Activated CD4-positive, alpha-beta T cell treated with anti-CD3 and anti-CD28 coated beads, Interleukin-2, Interleukin-4, amounts not matched to agents 100 ng/mL and 50 ng/mL, durations not matched to agents 16 hours and 8 hours (primary cell): ENCODE data around the gene EHD1.
A peak's percentile ranks its signal among the peaks of the same experiment; 100 is the strongest.
"Not testable (repeated sequence)": the region's sequence is repeated elsewhere in the genome, so short reads cannot be mapped to it uniquely, and the experiment has no call there.

Experiments used
- DNase-seq: peaks from one replicate; pipeline ENCODE4 v3.0.0-alpha.2; 2020; ENCODE audit warnings: low spot score

EHD1 gene

DNA sequence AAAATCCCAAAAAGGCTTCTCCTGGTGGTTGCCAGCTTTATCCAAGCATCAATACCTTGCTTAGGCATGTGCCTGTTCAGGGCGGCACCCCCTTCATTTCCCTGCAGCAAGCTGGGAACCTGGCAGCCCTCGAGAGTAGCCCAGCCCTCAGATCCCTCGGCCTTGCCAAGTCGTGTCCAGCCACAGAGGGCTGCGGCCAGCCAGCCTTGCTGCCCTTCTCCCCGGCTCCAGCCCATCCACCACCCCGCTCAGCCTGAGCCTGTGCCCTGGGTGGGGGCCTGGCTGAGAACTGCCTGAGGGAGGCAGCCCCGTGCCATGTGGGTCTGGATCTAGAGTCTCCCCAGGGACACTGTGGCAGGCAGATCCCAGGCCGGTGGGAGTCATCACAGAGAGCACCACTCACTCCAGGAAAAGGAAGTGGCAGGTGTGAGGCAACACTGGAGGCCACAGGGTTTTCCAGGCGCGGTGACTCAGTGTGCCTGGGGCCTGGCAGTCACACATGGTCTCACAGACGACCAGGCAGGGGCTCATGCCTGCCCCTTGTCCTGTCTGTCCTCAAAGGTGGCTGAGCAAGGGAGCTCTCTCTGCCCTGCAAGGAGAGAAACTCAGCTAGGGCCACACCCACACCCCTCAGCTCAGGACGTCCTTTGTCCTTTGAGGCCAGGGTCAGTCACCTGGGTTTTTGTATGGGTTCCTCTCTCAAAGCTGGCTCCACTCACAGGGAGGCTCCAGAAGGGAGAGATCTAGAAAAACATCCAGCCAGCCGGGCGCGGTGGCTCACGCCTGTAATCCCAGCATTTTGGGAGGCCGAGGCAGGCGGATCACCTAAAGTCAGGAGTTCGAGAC lies 21.8 kb downstream of the EHD1 start:
- peak; percentile 80 for DNase-seq

DNA sequence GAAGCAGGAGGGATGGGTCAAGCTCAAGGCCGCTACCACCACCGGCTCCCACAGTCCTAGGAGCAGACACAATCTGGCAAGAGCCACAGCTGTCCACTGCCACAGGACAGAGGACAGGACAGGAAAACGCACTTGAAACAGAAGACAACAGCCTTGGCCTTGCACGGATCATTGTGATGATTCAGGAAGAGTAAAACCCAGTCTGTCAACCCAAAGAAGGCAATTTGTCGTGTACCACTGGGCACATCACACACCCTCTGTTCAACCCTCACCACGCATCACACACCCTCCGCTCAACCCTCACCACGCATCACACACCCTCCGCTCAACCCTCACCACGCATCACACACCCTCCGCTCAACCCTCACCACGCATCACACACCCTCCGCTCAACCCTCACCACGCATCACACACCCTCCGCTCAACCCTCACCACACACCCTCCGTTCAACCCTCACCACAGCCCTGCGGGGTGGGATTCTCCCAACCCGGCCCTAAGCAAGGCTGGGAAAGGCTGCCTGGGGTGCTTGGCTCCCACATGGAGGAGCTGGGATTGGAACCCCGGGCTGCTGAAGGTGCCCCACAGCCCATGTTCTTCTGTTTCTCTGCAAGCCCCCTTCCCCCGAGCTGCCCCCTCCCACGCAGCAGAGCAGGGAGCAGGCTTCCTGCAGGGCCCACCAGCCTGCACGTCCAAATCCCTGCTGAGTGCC lies 22.7 kb downstream of the EHD1 start:
- DNase-seq, result no peak

DNA sequence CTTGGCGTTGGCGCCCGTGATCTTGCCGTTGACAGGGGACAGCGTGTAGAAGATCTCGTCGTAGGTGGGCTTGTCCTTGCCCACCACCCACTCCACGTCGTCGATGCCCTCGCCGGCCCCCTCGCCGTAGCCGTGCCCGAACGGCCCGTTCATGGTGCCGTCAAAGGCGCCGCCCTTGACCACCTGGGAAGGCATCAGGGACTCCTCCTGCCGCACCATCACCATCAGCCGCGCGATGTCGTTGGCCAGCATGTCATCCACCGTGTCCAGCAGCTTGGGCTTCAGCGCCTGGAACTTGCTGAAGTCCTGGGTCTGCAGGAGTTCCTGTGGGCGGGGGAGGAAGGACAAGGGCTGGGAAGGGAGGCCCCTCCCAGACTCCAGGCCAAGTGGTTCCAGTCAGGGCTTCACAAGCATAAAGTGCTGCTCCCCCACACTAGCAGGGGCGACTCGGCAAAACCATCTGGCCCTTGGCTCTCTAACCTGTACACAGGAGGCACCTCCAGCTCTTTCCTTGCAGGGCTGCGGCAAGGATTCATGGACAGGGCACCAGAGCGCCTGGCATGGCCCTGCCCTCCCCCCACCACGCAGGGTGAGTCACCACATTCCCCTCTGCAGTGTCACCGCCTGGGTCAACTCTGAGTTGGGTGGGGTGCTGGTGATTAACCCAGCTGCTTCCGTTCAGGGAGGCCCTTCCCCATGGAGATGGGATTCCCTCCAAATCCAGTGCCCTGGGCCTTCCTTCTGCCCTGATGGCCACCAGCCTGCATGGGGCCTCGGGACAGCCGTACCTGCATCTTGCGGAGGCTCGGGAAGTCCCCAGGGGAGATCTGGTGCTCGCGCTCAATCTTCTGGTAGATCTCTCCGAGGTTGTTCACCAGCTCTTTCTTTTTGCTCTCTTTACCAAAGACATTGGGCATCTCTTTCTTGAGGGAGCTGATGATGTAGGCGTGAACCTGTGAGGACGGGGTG lies 23.6 kb downstream of the EHD1 start:
- no peak for DNase-seq

DNA sequence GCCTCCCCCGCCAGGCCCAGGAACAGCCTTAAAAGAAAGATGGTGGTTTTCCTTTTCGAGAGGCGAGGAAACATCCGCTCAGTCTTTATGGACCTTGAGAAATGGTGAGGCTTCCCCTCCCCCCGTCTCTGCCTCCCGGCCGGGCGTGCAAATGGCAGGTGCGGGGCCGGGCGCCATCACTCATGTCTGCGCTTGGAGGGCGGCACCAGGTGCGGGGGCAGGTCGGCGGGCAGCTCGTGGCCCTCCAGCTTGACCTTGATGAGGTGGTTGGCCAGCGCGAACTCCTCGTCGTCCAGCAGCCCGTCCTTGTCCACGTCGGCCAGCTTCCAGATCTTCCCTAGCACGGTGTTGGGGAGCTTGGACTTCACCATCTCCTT lies 24.3 kb downstream of the EHD1 start:
- DNase-seq, result no peak

DNA sequence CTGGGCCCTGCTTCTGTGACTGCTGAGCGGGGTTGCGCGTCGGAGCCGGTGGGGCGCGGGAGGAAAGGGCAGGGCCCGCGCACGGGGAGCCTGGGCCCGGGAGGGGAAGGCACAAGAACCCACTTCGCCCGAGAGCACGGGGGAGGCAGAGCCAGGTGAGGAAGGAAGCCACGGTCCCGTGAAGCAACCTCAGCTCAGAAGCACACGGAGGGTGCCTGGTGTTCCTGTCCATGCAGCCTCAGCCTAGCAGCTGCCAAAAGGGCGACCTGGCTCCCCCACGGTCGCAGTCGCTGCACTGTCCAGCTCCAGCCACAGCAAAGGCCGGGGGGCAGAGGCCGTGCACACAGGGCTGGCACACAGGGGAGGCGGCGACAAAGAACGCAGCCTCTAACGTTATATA lies 24.7 kb downstream of the EHD1 start:
- no peak for DNase-seq

DNA sequence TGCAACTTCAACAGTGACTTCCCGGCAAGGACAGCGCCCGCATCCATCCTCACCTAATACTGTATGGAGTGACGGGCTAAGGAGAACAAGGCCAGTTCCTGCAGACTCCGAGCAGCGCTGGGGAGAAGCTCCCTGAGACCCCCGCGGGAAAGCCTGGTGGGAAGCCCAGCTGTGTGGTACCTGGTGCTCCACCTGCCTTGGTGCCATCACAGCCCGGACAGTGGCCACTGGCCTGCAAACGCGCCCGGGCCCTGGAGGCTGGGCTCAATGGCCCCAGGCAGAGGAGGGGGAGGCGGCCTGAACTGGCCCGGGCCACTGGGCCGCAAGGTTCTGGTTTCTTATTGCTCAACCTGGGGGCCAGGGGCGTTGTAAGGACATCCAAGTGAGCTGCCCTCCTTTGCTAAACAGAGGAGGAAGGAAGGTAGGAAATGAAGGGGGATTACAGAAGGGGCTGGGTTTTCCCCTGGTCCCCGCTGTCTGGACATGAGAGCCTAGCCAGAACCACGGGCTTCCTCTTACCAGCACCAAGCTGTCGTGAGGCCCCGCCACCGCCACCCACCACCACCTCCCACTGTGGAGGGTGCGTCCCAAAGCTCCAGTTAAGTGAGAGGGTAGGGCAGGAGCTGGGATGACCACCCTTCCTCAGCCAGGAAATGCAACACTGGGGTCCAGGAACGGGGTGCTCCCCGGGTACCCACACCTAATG lies 25.5 kb downstream of the EHD1 start:
- no peak for DNase-seq

DNA sequence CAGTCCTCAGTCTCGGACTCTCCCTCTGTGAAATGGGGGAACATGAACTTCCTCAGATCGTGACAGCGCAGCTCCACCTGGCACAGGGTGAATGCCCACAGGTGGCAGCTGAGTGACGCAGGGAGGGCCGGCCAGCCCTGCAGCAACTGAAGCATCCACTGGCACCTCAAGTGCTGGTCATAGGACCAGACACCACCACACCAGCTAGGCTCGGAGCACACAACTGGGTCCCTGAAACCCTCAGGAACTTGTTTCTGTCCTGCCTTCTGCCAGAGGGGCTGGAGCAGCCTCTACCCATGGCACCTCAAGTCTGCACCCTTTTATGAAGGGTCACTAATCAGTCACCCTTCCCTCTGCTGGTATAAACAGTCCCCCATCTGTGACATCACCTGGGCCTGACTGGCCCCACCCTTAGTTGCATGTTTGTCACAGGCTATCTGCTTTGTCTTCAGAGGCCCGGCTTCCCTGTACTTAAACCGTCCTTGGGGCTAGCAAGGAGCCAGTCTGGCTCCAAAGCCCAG lies 26.5 kb downstream of the EHD1 start:
- no peak for DNase-seq

DNA sequence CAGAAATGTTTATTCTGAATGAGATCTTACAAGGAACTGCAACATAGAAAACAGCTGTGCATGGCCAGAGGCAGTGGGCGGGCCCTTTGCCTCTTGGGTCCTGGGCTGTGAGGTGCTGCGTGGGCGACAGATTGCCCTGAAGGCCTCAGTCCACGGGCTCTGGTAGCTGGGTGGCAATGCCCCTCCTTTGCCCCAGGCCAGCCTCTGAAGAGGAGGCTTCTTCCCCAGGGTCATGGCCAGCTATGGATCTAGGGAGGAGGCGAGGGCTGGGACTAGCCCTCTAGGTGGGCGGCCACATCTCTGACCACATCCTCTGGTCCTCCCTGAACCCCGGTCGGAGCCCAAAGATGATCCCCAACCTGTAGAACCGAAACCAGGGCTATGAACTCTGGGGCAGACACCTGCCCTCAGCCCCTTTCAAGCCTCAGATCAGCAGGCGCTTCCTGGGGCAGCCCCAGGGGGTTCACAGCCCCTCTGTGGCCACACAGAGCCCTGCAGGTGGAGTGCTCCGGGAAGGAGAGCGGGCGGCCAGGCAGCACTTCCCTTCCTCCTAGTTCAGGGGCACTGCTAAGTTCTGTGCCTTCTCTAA lies 27.3 kb downstream of the EHD1 start:
- DNase-seq, result no peak

DNA sequence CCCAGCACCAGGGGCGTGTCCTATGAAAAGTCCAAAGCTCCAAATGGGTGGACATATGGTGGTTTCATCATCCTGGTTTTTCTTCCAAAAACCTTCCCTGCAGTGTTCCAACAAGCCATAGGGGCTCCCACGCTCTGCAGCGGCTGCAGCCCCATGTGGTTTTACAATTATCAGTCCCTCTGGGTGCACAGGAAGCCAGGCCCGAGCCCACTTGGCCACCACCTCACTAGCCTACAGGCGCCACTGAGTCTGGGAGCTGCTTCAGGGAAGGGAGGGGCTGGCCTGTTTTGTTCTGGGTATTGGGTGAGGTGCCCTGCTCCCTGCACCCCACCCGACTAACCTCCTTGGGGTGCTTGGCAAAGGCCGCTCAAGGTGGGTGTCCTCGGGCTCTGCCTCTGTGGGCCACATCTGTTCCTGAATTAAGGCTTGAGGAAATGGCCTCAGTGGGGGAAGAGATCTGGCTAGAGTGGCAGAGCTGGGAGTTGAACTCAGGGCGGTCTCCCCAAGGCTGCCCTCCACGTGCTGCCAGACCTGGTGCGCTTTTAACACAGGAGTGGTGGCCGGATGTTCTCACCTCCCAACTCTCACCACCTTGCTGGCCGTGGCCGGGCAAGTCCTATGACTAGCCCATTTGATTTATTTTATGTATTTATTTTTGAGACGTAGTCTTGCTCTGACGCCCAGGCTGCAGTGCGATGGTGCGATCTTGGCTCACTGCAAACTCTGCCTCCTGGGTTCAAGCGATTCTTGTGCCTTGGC lies 28.6 kb downstream of the EHD1 start:
- DNase-seq, result no peak

DNA sequence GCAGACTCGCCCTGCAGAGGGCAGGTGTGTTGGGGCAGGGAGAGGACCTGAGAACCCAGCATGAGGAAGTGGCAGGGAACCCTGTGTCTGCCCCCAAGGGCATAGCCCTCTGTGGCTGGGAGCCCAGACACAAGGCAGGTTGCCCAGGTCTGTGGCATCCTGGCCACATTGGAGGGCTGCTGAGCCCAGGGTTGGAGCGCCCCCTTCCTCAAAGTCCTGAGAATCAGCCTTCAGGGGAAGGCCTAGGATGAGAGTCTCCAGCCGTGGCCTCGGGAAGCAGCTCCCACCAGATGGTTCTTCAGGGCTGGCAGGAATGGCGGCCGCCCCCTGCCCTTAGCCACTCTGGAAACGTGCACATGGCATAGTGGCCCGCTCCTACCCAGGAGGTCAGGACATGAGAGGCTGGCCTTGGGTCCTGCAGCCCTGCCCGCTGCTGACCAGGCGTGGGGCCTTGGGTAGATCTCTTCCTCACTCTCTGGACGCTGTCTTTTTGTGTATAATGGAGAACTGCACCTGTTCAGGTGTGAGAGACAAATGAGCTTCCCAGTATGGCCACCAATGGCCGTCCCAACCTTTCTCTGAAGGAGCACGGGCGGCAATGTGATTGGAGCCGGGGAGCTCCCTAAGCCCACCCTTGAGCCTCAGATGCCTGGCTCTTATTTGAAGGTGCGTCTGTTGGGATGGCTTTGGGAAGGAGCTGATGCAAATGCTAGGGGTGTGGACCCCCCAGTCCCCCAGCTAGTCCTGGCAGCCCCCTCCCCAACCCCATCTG lies 29.4 kb downstream of the EHD1 start:
- DNase-seq, result no peak

DNA sequence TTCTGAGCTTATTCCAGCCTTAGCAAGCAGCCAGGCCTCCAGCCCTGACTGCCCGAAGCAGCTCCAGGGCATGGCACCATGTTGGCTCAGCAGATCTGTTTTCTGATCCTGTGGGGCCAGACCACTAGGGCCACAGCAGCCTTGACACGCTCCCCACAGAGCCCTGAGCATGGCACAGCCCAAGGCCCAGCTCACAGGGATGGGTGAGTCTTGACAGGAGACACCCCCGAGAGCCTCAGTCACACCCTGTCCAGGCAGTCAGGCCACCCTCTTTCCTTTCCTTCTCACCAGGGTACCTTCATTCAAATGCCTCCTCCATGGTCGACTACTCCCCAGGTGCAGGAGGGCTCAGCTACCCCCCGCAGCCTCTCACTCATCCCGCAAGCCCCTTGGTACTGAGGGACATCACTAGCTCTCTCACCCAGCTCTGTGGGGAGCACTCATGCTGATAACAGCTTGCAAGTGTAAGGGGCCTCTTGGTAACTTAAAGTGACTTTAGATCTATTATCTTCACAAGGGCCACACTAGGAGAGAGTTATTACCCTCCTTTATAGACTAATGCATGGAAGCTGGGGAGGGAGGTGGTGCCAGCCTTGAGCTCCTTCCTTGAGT lies 30.1 kb downstream of the EHD1 start:
- no peak for DNase-seq

DNA sequence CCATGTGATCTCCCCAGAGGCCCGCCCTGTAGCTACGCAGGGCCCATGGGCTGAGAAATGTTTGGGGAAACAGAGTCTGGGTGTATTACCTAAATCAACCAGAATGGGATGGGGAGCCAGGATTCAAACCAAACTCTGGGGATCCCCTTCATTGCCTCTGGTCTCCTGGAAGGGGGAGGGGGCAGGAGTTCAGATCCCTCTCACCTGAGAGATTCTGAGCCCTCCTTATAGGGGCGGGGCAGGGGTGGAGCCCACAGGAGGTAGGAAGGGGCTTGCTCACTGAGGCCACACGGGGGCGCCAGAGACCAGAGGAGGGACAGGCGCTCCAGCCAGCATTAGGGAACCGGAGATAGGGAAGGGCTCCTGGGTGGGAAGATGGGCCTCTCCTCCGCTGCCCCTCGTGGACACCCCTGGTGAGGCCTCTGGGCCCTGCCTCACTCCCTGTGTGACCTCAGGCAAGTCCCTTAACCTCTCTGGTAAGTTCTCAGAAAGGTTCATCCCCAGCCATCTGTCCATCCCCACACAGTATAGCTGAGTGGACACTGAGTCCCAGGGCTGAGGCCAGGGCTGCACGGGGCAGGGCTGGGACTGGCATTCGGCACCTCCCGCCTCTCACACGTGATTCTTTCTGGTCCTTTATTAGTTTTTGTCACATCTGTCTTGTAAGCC lies 31.3 kb downstream of the EHD1 start:
- peak; percentile 93 for DNase-seq

DNA sequence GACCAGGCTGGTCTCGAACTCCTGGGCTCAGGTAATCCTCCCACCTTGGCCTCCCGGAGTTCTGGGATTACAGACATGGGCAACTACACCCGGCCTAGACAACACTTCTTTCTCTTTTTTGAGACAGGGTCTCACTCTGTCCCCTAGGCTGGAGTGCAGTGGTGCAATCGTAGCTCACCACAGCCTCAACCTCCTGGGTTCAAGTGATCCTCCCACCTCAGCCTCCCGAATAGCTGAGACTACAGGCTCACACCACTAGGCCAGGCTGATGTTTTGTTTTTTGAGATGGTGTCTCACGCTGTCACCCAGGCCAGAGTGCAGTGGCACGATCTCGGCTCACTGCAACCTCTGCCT lies 32.7 kb downstream of the EHD1 start:
- not testable (repeated sequence) for DNase-seq

DNA sequence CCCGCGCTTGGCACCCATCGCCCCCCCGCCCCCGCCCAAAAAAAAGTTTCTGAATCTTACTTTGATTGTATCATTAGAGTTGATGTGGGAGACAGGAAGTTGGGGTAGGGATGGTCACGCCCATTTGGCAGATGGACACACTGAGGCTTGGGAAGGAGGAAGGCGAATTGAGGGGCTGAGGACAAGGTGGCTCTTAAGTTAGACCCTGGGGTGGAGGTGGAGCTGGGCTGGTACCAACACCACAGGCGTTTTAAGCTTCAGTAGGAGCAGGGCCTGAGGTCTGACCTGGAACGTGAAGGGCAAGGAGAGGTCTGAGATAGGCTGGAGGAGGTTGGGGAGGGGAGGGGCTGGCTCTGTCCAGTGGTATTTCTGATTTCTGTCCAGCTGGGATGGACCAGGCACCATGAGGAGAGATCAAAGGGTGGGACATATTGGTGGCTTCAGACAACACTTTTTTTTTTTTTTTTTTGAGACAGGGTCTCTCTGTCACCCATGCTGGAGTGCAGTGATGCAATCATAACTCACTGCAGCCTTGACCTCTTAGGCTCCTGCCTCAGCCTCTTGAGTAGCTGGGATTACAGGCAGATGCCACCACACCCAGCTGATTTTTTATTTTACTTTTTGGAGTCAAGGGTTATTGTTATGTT lies 33.2 kb downstream of the EHD1 start:
- no peak for DNase-seq

DNA sequence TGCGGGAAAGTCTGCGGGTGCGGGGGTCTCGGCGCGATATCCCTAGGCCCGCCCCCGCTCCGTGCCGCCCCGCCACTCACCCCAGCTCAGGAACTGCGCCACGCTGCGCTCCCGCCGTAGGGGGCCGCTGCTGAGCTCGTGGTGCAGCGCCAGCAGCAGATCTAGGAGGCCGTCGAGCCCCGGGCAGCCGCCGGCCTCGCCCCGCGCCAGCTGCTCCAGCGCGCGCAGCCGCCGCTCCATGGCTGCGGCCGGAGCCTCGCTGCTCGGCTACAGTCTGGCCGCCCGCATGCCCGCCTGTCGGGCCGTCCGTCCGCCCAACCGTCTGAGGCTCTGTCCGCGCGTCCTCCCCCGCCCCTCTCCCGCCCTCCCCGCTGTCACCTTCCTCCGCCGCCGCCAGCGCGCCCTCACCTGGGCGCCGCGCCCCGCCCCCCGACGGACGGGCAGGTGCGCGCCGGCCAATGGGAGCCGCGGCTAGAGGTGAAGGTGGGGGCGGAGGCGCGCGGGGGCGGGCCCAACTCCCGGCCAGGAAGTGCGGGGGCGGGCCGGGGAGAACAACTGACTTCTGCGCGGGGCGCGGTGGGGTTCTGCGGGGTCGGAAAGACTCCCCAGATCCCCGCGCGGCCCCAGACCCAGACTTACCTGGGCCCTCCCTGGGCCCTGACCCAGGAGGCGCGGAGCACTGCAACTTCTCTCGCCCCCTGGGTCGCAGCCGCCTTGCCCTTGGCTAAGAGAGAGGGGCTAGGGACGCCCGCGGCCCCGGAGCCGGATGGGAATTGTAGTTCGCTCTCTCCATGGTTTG lies 33.9 kb downstream of the EHD1 start, which contains the start of gene CDC42BPG:
CDC42BPG (minus strand) TSS at position 324 of the 799 bp plus-strand sequence; CDS start at position 240, 84 bp downstream.
- DNase-seq, result peak; percentile 58

DNA sequence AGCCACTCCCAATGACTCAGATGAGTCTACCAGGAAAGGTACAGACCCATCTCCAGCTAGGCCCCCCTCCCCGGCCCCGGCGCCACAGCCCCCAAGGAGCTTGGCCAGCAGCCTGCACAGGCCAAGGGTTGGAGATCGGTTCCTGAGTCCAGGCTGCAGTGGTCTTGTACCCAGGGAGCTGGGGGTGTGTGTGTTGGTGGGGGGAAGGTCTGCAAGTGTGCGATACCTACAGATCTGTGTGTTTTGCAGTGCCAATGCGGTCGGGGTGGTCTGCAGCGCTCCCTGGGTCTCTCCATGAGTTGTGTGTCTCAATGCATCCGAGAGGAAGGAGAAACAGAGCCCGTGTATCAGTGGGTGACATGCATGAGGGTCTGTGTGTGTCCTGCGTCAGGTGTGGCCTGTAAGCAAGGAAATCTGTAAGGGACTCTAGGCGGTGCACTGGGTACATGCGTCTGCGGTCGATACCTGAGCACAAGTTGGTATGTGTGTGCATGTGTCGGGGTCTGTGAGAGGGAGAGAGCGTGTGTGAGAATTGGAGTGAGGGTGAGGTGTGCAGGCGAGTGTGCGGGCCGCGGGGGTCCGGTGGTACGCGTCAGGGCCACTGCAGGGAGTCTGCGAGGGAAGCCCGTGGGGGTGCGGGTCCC lies 34.6 kb downstream of the EHD1 start:
- no peak for DNase-seq
